Astrocyte of the cerebellum (primary cell): ENCODE measurements around the gene GRM3.

Experiments
- DNase-seq: peaks from one replicate; pipeline ENCODE4 v3.0.0-alpha.2; 2011; ENCODE audit warnings: low read depth
- H3K4me3 ChIP-seq: 2 replicates; pipeline ENCODE4 v1.5.1; 2011; ENCODE audit warnings: mild to moderate bottlenecking, low read depth, low read length, moderate library complexity
- CTCF ChIP-seq: IDR thresholded peaks from 2 replicates; pipeline ENCODE4 v1.5.1; 2012; ENCODE audit warnings: low read length, low read depth, moderate library complexity, mild to moderate bottlenecking; ENCODE audit errors: missing control alignments
- in situ Hi-C: cut with HindIII; loops from 2 replicates; pipeline ENCODE4 v1.10.0; 2017; ENCODE audit warnings: low sequenced_read_pairs

The GRM3 gene

GRCh38 chr7:86745013-86745745, 101.5 kb downstream of the GRM3 start:
- no peak for DNase-seq
- TF ChIP-seq CTCF, result no peak
- H3K4me3 ChIP-seq, result no peak overlapping the region
- in situ Hi-C loops, result no loop called here

- DNase-seq, result no peak
- in situ Hi-C loops, result no loop called here
- no peak for TF ChIP-seq CTCF
- no peak overlapping the region for H3K4me3 ChIP-seq
Measured at GRCh38 chr7:86747698-86748097, 104.0 kb downstream of the GRM3 start.

GRCh38 chr7:86748201-86748600, 104.5 kb downstream of the GRM3 start:
- no peak for TF ChIP-seq CTCF
- DNase-seq, result no peak
- in situ Hi-C loops, result no loop called here
- H3K4me3 ChIP-seq, result no peak overlapping the region

- TF ChIP-seq CTCF, result no peak
- in situ Hi-C loops, result no loop called here
- H3K4me3 ChIP-seq, result no peak overlapping the region
- no peak for DNase-seq
Measured at GRCh38 chr7:86748843-86749719, 105.4 kb downstream of the GRM3 start.

GRCh38 chr7:86749741-86750665, 106.3 kb downstream of the GRM3 start:
- H3K4me3 ChIP-seq, result no peak overlapping the region
- no peak for DNase-seq
- no peak for TF ChIP-seq CTCF
- in situ Hi-C loops, result no loop called here

- no peak overlapping the region for H3K4me3 ChIP-seq
- no peak for TF ChIP-seq CTCF
- DNase-seq, result no peak
- in situ Hi-C loops, result no loop called here
Measured at GRCh38 chr7:86760236-86760635, 116.5 kb downstream of the GRM3 start.
